Smooth muscle cell (in vitro differentiated cells): ENCODE data around the gene C6orf141. TPM values are rescaled to one million over a fixed set of nuclear protein-coding genes. Genes with fewer than 3 reads are reported as not detected.
A peak's percentile ranks its signal among the peaks of the same experiment; 100 is the strongest.

ENCODE experiments used
- DNase-seq: peaks from one replicate; lab custom pipeline; 2025; ENCODE audit not compliant: unreplicated experiment; lab: John Stamatoyannopoulos, UW
- H2AFZ ChIP-seq: fragments of 200-600 bp; sonication (generic); 2 replicates; pipeline ENCODE4 v1.6.0; 2016; ENCODE audit warnings: antibody characterized with exemption, low read depth, mild to moderate bottlenecking
- H3F3A ChIP-seq: fragments of 200-600 bp; sonication (generic); 2 replicates; pipeline ENCODE4 v1.6.0; 2017; ENCODE audit warnings: antibody characterized with exemption, low read depth
- H3K27ac ChIP-seq: fragments of 200-600 bp; sonication (generic); 2 replicates; pipeline ENCODE4 v1.5.1; 2016; ENCODE audit warnings: low read depth, mild to moderate bottlenecking
- H3K27me3 ChIP-seq: fragments of 200-600 bp; sonication (generic); 2 replicates; pipeline ENCODE4 v1.6.1; 2016; ENCODE audit warnings: low read depth, mild to moderate bottlenecking
- H3K36me3 ChIP-seq: fragments of 200-600 bp; sonication (generic); 2 replicates; pipeline ENCODE4 v1.5.1; 2016; ENCODE audit warnings: low read depth
- H3K4me1 ChIP-seq: fragments of 200-600 bp; sonication (generic); 2 replicates; pipeline ENCODE4 v1.5.1; 2016; ENCODE audit warnings: low read depth
- H3K4me2 ChIP-seq: fragments of 200-600 bp; sonication (generic); 2 replicates; pipeline ENCODE4 v1.6.0; 2016; ENCODE audit warnings: mild to moderate bottlenecking
- H3K4me3 ChIP-seq: fragments of 200-600 bp; sonication (generic); 2 replicates; pipeline ENCODE4 v1.5.1; 2016; ENCODE audit warnings: mild to moderate bottlenecking
- H3K79me2 ChIP-seq: fragments of 200-600 bp; sonication (generic); 2 replicates; pipeline ENCODE4 v1.6.0; 2016; ENCODE audit warnings: low read depth, mild to moderate bottlenecking
- H3K9ac ChIP-seq: fragments of 200-600 bp; sonication (generic); 2 replicates; pipeline ENCODE4 v1.6.0; 2016; ENCODE audit warnings: low read depth
- H3K9me3 ChIP-seq: fragments of 200-600 bp; sonication (generic); replicated peaks from 2 replicates; pipeline ENCODE4 v1.5.1; 2016; ENCODE audit warnings: low read depth
- H4K20me1 ChIP-seq: fragments of 200-600 bp; sonication (generic); 2 replicates; pipeline ENCODE4 v1.6.0; 2016; ENCODE audit warnings: low read depth
- CTCF ChIP-seq: fragments of 200-600 bp; sonication (generic); IDR thresholded peaks from 2 replicates; pipeline ENCODE4 v1.5.1; 2017; ENCODE audit warnings: borderline replicate concordance, mild to moderate bottlenecking, antibody characterized with exemption; ENCODE audit not compliant: insufficient read depth, poor library complexity, severe bottlenecking
- WGBS: methylation state at CpG from one replicate; pipeline ENCODE4 v1.1.7; 2016; ENCODE audit warnings: low lambda C conversion rate; 5-methylcytosine and 5-hydroxymethylcytosine counted together
- polyA plus RNA-seq: library from polyadenylated mRNA; unstranded; fragments of >200 nt; fragmentation: Nextera tagmentation; extraction: Ambion mirVana; gene quantifications from 2 replicates; pipeline ENCODE4 v1.2.1, GENCODE V29; 2016
- total RNA-seq: library from RNA; depleted of rRNA; stranded (reverse); fragments of >200 nt; gene quantifications from 2 replicates; pipeline ENCODE4 v1.2.3, GENCODE V29; 2014

The C6orf141 gene
- total RNA-seq: 4.1 and 7.2 TPM in 2 replicates
- polyA plus RNA-seq: 1.5 and 7.9 TPM in 2 replicates

DNA sequence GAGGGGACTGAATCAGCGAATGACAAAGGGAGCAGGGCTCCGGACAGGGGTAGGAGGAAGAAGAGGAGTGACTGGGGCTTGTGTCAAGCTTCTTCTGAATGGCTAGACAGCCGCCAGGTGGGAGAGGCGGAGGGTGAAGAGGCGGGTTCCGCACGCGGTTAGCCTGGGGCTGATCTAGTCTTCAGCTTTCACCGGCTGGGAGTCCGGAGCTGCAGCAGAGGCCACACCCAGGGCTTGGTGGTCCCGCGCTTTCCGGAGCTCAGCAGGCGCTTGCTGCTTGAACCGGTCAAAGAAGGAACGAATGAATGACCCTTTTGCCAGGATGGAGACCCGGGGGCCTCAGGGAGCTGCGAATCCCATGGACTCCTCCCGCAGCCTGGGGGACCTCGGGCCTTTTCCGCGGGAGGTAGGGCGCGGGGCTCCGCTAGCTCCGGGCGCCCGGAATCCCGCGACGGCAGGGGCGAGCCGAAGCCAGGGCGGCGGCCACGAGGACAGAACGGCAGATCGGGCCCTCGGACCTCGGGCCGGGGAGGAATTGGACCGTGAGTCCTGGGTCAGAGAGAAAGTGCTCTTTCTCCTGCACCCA lies at the start of gene C6orf141:
Gene C6orf141 (plus strand): TSS at position 177 of the 586 bp plus-strand sequence. CDS start 125 bp downstream, at position 302.
- H3K4me1 ChIP-seq: peaks cover 49% of the 10 kb centered on the region
- no peak for TF ChIP-seq CTCF
- peak within 1 kb of the TSS; percentile 59 for H3K27ac ChIP-seq
- peak within 1 kb of the TSS; percentile 80 for H2AFZ ChIP-seq
- peak within 1 kb of the TSS; percentile 55 for H3K4me3 ChIP-seq
- H3K4me2 ChIP-seq: peak within 1 kb of the TSS; percentile 90
- no peak for DNase-seq
- H3K79me2 ChIP-seq: no peaks in the 10 kb centered on the region
- no peaks in the 10 kb centered on the region for H3K36me3 ChIP-seq
- WGBS: 2% methylated on average over 41 of the region's 42 CpGs
- no peaks in the 10 kb centered on the region for H3K9me3 ChIP-seq
- H3K9ac ChIP-seq: peak within 1 kb of the TSS; percentile 17
- no peaks in the 10 kb centered on the region for H4K20me1 ChIP-seq
- H3F3A ChIP-seq: no peaks in the 10 kb centered on the region
- peaks cover 20% of the 10 kb centered on the region for H3K27me3 ChIP-seq

DNA sequence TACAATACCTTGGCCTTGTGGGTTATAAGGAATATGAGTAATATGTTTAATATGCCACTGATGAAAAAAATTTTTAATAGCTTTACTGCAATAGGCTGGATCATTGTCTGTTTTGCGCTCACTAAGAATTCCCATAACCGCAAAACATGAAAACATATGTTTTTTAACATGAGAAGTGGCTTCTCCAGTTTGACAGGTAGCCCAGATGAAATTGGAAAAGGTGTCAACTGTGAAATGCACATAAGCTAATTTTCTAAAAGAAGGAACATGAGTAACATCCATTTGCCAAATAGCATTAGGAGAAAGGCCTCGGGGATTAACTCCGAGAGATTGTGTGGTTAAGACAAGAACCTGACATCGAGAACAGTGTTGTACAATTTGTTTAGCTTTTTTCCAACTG lies 45.8 kb upstream of the C6orf141 start:
- no peak overlapping the region for H2AFZ ChIP-seq
- H3K9me3 ChIP-seq: no peaks in the 10 kb centered on the region
- WGBS: 82% methylated on average over 5 of the region's 5 CpGs
- H3K27me3 ChIP-seq: no peaks in the 10 kb centered on the region
- DNase-seq: no peak
- H3K4me1 ChIP-seq: no peaks in the 10 kb centered on the region
- H3K4me2 ChIP-seq: no peak overlapping the region
- no peak for TF ChIP-seq CTCF
- no peaks in the 10 kb centered on the region for H3K79me2 ChIP-seq
- no peak overlapping the region for H3K27ac ChIP-seq
- H3K9ac ChIP-seq: no peak overlapping the region
- no peaks in the 10 kb centered on the region for H3K36me3 ChIP-seq
- H4K20me1 ChIP-seq: no peaks in the 10 kb centered on the region
- no peak overlapping the region for H3K4me3 ChIP-seq
- H3F3A ChIP-seq: no peaks in the 10 kb centered on the region

DNA sequence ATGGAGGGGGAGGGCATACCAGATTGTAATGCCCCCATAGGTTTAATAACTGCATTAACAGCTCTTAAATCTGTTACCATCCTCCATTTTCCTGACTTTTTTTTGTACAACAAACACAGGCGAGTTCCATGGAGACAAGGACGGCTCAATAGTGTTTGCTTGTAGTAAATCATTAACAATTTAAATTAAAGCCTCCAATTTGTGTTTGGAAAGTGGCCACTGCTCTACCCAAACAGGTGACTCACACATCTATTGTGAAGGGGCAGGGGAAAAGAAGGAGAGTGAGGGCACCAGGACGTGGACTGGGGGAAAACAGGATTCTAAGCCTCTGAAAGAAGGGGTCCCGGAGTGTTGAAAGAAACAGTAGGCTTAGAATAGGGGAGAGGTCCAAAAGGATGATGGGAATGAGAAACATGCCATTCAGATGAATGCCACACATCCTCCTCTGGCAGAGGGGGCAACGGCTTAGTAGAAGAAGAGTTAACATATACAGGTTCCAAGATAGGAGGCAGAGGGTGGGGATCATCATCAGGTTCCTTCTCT lies 43.8 kb upstream of the C6orf141 start:
- Histone ChIP-seq H3K4me1 (no peaks in the 10 kb centered on the region), H3K4me3 (no peak overlapping the region)

More for the DNA sequence above, 43.8 kb upstream of the C6orf141 start:
- no peaks in the 10 kb centered on the region for H3F3A ChIP-seq
- WGBS: 86% methylated on average over 5 of the region's 5 CpGs
- no peaks in the 10 kb centered on the region for H3K36me3 ChIP-seq
- H3K9ac ChIP-seq: no peak overlapping the region
- no peak for TF ChIP-seq CTCF
- no peaks in the 10 kb centered on the region for H3K79me2 ChIP-seq
- no peak overlapping the region for H3K27ac ChIP-seq
- H4K20me1 ChIP-seq: no peaks in the 10 kb centered on the region
- H3K4me2 ChIP-seq: no peak overlapping the region
- no peak for DNase-seq
- H3K27me3 ChIP-seq: no peaks in the 10 kb centered on the region
- H3K9me3 ChIP-seq: no peaks in the 10 kb centered on the region
- H2AFZ ChIP-seq: no peak overlapping the region
